Measurements from ENCODE around the gene ZNF280B. TPM values are rescaled to one million over a fixed set of nuclear protein-coding genes. Genes with fewer than 3 reads are reported as not detected.

Gene ZNF280B
- total and polyA plus RNA-seq, 9 of the 15 experiments (the other 6 are each of a cell fraction or from before 2014, with no cell fraction given), result 7.7 to 29.9 (median 20.0) TPM

DNA sequence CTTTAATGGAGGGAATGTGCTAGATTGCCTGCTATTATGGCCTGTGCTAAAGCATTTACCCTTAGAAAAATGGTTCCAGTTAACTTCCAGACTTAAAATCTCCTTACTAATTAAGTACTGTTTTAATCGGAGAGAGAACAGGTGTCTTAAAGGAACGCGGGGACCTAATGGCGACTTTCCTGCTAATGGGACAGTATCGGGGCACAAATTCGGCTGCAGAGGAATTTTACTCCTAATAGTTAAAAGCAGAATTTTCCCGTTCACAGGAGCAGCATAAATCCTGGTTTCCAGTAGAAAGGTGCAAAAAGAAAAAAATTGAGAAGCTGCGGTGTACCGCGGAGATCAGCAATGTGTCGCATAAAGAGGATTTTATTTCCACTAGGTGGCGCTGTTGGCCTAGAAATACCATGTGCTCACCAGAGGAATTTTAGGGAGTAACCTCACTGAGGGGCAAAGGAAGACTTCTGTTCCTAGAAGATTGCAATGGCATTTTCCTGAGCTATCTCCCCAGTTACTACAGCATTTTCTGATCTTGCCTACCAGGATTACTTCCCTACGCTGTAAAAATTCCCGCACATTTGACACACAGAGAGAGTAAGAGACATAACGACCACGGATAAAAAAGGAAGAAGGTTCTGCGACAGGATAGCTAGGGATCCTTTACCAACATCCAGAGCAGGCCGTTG is 44.5 kb downstream of the ZNF280B start (continued):
- TF ChIP-seq TFAM (CRISPR knock-in tag; conservative IDR thresholded peaks at IDR 0.05) (no peak), ETV6 (IDR thresholded peaks at IDR 0.05; ENCODE audit: borderline replicate concordance in 1 of 2, low read depth in 2 of 2, low read length in 1 of 2) (0 out of 4 replicates have a peak, but pooled peaks of 1 of the 2 experiments have one; percentile 3), ETV6 (CRISPR knock-in tag; IDR thresholded peaks at IDR 0.05; ENCODE audit: borderline replicate concordance) (no peak), FOXA3 (CRISPR knock-in tag; conservative IDR thresholded peaks at IDR 0.05 in 1 of 2, IDR thresholded peaks at IDR 0.05 in 1 of 2) (no peak), ZNF444 (CRISPR knock-in tag; IDR thresholded peaks at IDR 0.05) (0 out of 2 replicates have a peak, but pooled peaks have one; percentile 54), ELF2 (CRISPR knock-in tag; IDR thresholded peaks at IDR 0.05) (no peak), RBM25 (IDR thresholded peaks at IDR 0.05; ENCODE audit: low read depth, low read length, severe bottlenecking) (peak; percentile 28), SMC3 (conservative IDR thresholded peaks at IDR 0.05; ENCODE audit: insufficient read depth, low read depth, low read length) (peak; percentile 100), ATF1 (CRISPR knock-in tag; IDR thresholded peaks at IDR 0.05) (0 out of 2 replicates have a peak, but pooled peaks have one; percentile 6), ATF1 (tag; IDR thresholded peaks at IDR 0.05) (no peak), MAFF (IDR thresholded peaks at IDR 0.05; ENCODE audit: low read length) (peak; percentile 22; the same call in 1 of the 2 replicates), LCOR (CRISPR knock-in tag; IDR thresholded peaks at IDR 0.05) (peak; percentile 87; the same call in 1 of the 2 replicates), ZNF274 (IDR thresholded peaks at IDR 0.05; ENCODE audit: borderline replicate concordance, low read depth, low read length) (no peak), ZNF830 (CRISPR knock-in tag; IDR thresholded peaks at IDR 0.05) (no peak), DNMT1 (IDR thresholded peaks at IDR 0.05) (no peak), RCOR1 (IDR thresholded peaks at IDR 0.05; ENCODE audit: borderline replicate concordance in 1 of 2, low read depth in 2 of 2, low read length in 2 of 2) (peak in 1 of 2 experiments; percentile 88; a peak in 2 of 4 replicates)
- TF ChIP-seq, protein P1, sequence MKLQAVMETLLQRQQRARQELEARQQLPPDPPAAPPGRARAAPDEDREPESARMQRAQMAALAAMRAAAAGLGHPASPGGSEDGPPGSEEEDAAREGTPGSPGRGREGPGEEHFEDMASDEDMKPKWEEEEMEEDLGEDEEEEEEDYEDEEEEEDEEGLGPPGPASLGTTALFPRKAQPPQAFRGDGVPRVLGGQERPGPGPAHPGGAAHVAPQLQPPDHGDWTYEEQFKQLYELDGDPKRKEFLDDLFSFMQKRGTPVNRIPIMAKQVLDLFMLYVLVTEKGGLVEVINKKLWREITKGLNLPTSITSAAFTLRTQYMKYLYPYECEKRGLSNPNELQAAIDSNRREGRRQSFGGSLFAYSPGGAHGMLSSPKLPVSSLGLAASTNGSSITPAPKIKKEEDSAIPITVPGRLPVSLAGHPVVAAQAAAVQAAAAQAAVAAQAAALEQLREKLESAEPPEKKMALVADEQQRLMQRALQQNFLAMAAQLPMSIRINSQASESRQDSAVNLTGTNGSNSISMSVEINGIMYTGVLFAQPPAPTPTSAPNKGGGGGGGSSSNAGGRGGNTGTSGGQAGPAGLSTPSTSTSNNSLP (IDR thresholded peaks at IDR 0.05; ENCODE audit: borderline replicate concordance, low read depth, low read length), result peak; percentile 97
- TF ChIP-seq, protein P2, sequence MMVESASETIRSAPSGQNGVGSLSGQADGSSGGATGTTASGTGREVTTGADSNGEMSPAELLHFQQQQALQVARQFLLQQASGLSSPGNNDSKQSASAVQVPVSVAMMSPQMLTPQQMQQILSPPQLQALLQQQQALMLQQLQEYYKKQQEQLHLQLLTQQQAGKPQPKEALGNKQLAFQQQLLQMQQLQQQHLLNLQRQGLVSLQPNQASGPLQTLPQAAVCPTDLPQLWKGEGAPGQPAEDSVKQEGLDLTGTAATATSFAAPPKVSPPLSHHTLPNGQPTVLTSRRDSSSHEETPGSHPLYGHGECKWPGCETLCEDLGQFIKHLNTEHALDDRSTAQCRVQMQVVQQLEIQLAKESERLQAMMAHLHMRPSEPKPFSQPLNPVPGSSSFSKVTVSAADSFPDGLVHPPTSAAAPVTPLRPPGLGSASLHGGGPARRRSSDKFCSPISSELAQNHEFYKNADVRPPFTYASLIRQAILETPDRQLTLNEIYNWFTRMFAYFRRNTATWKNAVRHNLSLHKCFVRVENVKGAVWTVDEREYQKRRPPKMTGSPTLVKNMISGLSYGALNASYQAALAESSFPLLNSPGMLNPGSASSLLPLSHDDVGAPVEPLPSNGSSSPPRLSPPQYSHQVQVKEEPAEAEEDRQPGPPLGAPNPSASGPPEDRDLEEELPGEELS (CRISPR knock-in tag; IDR thresholded peaks at IDR 0.05; ENCODE audit: borderline replicate concordance), result no peak
- TF ChIP-seq, protein P3, sequence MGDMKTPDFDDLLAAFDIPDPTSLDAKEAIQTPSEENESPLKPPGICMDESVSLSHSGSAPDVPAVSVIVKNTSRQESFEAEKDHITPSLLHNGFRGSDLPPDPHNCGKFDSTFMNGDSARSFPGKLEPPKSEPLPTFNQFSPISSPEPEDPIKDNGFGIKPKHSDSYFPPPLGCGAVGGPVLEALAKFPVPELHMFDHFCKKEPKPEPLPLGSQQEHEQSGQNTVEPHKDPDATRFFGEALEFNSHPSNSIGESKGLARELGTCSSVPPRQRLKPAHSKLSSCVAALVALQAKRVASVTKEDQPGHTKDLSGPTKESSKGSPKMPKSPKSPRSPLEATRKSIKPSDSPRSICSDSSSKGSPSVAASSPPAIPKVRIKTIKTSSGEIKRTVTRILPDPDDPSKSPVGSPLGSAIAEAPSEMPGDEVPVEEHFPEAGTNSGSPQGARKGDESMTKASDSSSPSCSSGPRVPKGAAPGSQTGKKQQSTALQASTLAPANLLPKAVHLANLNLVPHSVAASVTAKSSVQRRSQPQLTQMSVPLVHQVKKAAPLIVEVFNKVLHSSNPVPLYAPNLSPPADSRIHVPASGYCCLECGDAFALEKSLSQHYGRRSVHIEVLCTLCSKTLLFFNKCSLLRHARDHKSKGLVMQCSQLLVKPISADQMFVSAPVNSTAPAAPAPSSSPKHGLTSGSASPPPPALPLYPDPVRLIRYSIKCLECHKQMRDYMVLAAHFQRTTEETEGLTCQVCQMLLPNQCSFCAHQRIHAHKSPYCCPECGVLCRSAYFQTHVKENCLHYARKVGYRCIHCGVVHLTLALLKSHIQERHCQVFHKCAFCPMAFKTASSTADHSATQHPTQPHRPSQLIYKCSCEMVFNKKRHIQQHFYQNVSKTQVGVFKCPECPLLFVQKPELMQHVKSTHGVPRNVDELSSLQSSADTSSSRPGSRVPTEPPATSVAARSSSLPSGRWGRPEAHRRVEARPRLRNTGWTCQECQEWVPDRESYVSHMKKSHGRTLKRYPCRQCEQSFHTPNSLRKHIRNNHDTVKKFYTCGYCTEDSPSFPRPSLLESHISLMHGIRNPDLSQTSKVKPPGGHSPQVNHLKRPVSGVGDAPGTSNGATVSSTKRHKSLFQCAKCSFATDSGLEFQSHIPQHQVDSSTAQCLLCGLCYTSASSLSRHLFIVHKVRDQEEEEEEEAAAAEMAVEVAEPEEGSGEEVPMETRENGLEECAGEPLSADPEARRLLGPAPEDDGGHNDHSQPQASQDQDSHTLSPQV (IDR thresholded peaks at IDR 0.05), result no peak

Measured in K562 (cell line).